H1 (cell line): ENCODE results near the gene BLVRA. TPM values are rescaled to one million over a fixed set of nuclear protein-coding genes. Genes with fewer than 3 reads are reported as not detected.

Source experiments
- CTCF ChIA-PET: fragments of 300-600 bp; sonication (Branson Sonifier 250); formaldehyde crosslinking; loops from one replicate; lab custom pipeline; 2021; ENCODE audit not compliant: partially characterized antibody; lab: Charles Lee
- POLR2A ChIA-PET: fragments of 300-600 bp; sonication (Branson Sonifier 250); formaldehyde crosslinking; loops from one replicate; lab custom pipeline; 2021; ENCODE audit warnings: inconsistent platforms; ENCODE audit not compliant: partially characterized antibody; lab: Charles Lee
- DNase-seq, 2 experiments: peaks; one replicate each; pipeline versions ENCODE4 v3.0.0 to v3.0.0-alpha.2; 2010 to 2022; ENCODE audit warnings: low spot score in 2 of 2, low read depth in 1 of 2, mixed read lengths in 1 of 2
- FAIRE-seq: peaks from 2 replicates; lab custom pipeline; 2011; peaks lifted over from hg19 to GRCh38; lab: Jason Lieb, UNC
- H2AFZ ChIP-seq: 2 replicates; pipeline ENCODE4 v1.8.1; 2012; ENCODE audit warnings: low read length, inconsistent platforms
- H2AK5ac ChIP-seq: 2 replicates; pipeline ENCODE4 v1.6.1; 2013; ENCODE audit warnings: low read depth, low read length
- H2BK120ac ChIP-seq: replicated peaks from 2 replicates; pipeline ENCODE3; 2013; ENCODE audit warnings: low read depth, low read length, inconsistent platforms
- H2BK12ac ChIP-seq: 2 replicates; pipeline ENCODE4 v1.6.1; 2013; ENCODE audit warnings: low read depth, low read length
- H2BK15ac ChIP-seq: 2 replicates; pipeline ENCODE4 v1.6.1; 2013; ENCODE audit warnings: low read length
- H2BK20ac ChIP-seq: 2 replicates; pipeline ENCODE4 v1.6.1; 2013; ENCODE audit warnings: low read length
- H2BK5ac ChIP-seq: 2 replicates; pipeline ENCODE4 v1.6.1; 2013; ENCODE audit warnings: low read depth, low read length
- H3K14ac ChIP-seq: 2 replicates; pipeline ENCODE4 v1.6.1; 2013; ENCODE audit warnings: inconsistent platforms; ENCODE audit not compliant: insufficient read length
- H3K18ac ChIP-seq: 2 replicates; pipeline ENCODE4 v1.6.1; 2013; ENCODE audit warnings: low read length; ENCODE audit errors: extremely low read depth
- H3K23ac ChIP-seq: 2 replicates; pipeline ENCODE4 v1.6.1; 2013; ENCODE audit warnings: inconsistent platforms; ENCODE audit not compliant: insufficient read length
- H3K23me2 ChIP-seq: 2 replicates; pipeline ENCODE4 v1.6.1; 2013; ENCODE audit warnings: low read depth, low read length
- H3K27ac ChIP-seq: 2 replicates; pipeline ENCODE4 v1.6.1; 2011; ENCODE audit warnings: low read depth, low read length, inconsistent platforms
- H3K27me3 ChIP-seq, 4 experiments: replicated peaks in 1 of 4; 1 replicate in 1 of 4; 2 replicates in 3 of 4; pipeline versions ENCODE4 v1.6.1 to v1.8.1; 2011 to 2013; ENCODE audit warnings: low read length in 3 of 4, mild to moderate bottlenecking in 3 of 4, inconsistent platforms in 2 of 4, mixed read lengths in 2 of 4, moderate library complexity in 1 of 4; ENCODE audit not compliant: control insufficient read depth in 3 of 4, insufficient read depth in 3 of 4; ENCODE audit errors: extremely low read depth in 1 of 4
- H3K36me3 ChIP-seq, 4 experiments: 2 replicates each; pipeline versions ENCODE4 v1.6.1 to v1.8.1; 2011 to 2013; ENCODE audit warnings: mild to moderate bottlenecking in 4 of 4, low read length in 3 of 4, moderate library complexity in 2 of 4, control low read depth in 1 of 4, inconsistent platforms in 1 of 4; ENCODE audit not compliant: insufficient read depth in 4 of 4, control insufficient read depth in 2 of 4
- H3K4ac ChIP-seq: replicated peaks from 2 replicates; pipeline ENCODE3; 2013; ENCODE audit warnings: low read length, low read depth, mixed read lengths, inconsistent platforms; ENCODE audit not compliant: insufficient read length
- H3K4me1 ChIP-seq, 4 experiments: replicated peaks in 1 of 4; 1 replicate in 1 of 4; 2 replicates in 3 of 4; pipeline versions ENCODE4 v1.6.1 to v1.8.1; 2011 to 2013; ENCODE audit warnings: low read length in 3 of 4, inconsistent platforms in 2 of 4, mixed read lengths in 1 of 4; ENCODE audit not compliant: insufficient read depth in 4 of 4, control insufficient read depth in 3 of 4
- H3K4me2 ChIP-seq, 2 experiments: 2 replicates each; pipeline versions ENCODE4 v1.6.1 to v1.8.1; 2011 to 2013; ENCODE audit warnings: low read depth in 2 of 2, low read length in 2 of 2, control low read depth in 1 of 2, inconsistent platforms in 1 of 2, mild to moderate bottlenecking in 1 of 2; ENCODE audit not compliant: insufficient read depth in 1 of 2
- H3K4me3 ChIP-seq, 4 experiments: fragments of 200-600, 300-600 bp in 1 of 4; sonication (generic), shearing (Covaris generic), sonication (Bioruptor Twin) in 1 of 4; 2 replicates each; pipeline versions ENCODE4 v1.5.1 to v1.8.1; 2011 to 2016; ENCODE audit warnings: low read length in 4 of 4, low read depth in 3 of 4, control low read depth in 2 of 4, inconsistent platforms in 2 of 4, mild to moderate bottlenecking in 2 of 4, mixed read lengths in 1 of 4, moderate library complexity in 1 of 4; ENCODE audit not compliant: insufficient read depth in 2 of 4; ENCODE audit errors: extremely low read depth in 1 of 4
- H3K56ac ChIP-seq: replicated peaks from 2 replicates; pipeline ENCODE3; 2013; ENCODE audit warnings: low read depth, mild to moderate bottlenecking, mixed read lengths, low read length, inconsistent platforms; ENCODE audit not compliant: insufficient read length
- H3K79me1 ChIP-seq: 2 replicates; pipeline ENCODE4 v1.6.1; 2013; ENCODE audit warnings: low read depth, low read length, control low read depth
- H3K79me2 ChIP-seq, 2 experiments: 2 replicates each; pipeline versions ENCODE4 v1.6.1 to v1.8.1; 2012 to 2013; ENCODE audit warnings: low read length in 2 of 2, mild to moderate bottlenecking in 2 of 2, inconsistent platforms in 1 of 2; ENCODE audit not compliant: insufficient read depth in 2 of 2, control insufficient read depth in 1 of 2
- H3K9ac ChIP-seq, 4 experiments: replicated peaks in 1 of 4; 1 replicate in 1 of 4; 2 replicates in 3 of 4; pipeline versions ENCODE4 v1.6.1 to v1.8.1; 2011 to 2013; ENCODE audit warnings: low read depth in 3 of 4, low read length in 3 of 4, control low read depth in 2 of 4, mild to moderate bottlenecking in 2 of 4, moderate library complexity in 2 of 4, inconsistent platforms in 1 of 4; ENCODE audit errors: extremely low read depth in 1 of 4
- H3K9me3 ChIP-seq, 2 experiments: 2 replicates each; pipeline versions ENCODE4 v1.6.1 to v1.8.1; 2012 to 2013; ENCODE audit warnings: mild to moderate bottlenecking in 2 of 2, moderate library complexity in 2 of 2, control low read depth in 1 of 2, inconsistent platforms in 1 of 2, low read depth in 1 of 2, low read length in 1 of 2, mixed read lengths in 1 of 2; ENCODE audit not compliant: insufficient read depth in 2 of 2
- H4K20me1 ChIP-seq, 2 experiments: replicated peaks in 1 of 2; 2 replicates each; pipeline versions ENCODE3 to v1.8.1; 2011 to 2013; ENCODE audit warnings: inconsistent platforms in 2 of 2, low read length in 2 of 2, mild to moderate bottlenecking in 1 of 2; ENCODE audit not compliant: insufficient read depth in 2 of 2, control insufficient read depth in 1 of 2
- H4K5ac ChIP-seq: 2 replicates; pipeline ENCODE4 v1.6.1; 2013; ENCODE audit warnings: low read length, low read depth, mixed read lengths, inconsistent platforms; ENCODE audit not compliant: insufficient read length
- H4K8ac ChIP-seq: 2 replicates; pipeline ENCODE4 v1.8.0; 2013; ENCODE audit warnings: mild to moderate bottlenecking, moderate library complexity, low read length, inconsistent platforms; ENCODE audit not compliant: insufficient read depth; ENCODE audit errors: extremely low read depth
- H4K91ac ChIP-seq: replicated peaks from 2 replicates; pipeline ENCODE3; 2013; ENCODE audit warnings: low read length, mixed read lengths, inconsistent platforms; ENCODE audit not compliant: insufficient read length
- EZH2 ChIP-seq: fragments of 200-600 bp; sonication (generic); IDR thresholded peaks from 2 replicates; pipeline ENCODE4 v1.7.1; 2012; ENCODE audit warnings: low read depth, mild to moderate bottlenecking, moderate library complexity, low read length, inconsistent platforms; ENCODE audit not compliant: severe bottlenecking
- GABPA ChIP-seq: IDR thresholded peaks from 2 replicates; pipeline ENCODE4 v1.6.1; 2011; ENCODE audit warnings: mild to moderate bottlenecking, low read length, moderate library complexity, borderline replicate concordance; ENCODE audit not compliant: insufficient read depth
- RFX5 ChIP-seq: IDR thresholded peaks from 2 replicates; pipeline ENCODE4 v1.6.1; 2011; ENCODE audit warnings: low read depth, low read length, improper control_type of control experiment, borderline replicate concordance
- SIN3A ChIP-seq, 2 experiments: IDR thresholded peaks in 1 of 2; conservative IDR thresholded peaks in 1 of 2; 2 replicates each; pipeline ENCODE4 v1.6.1; 2011 to 2012; ENCODE audit warnings: low read length in 2 of 2, improper control_type of control experiment in 1 of 2, low read depth in 1 of 2, mild to moderate bottlenecking in 1 of 2
- SP1 ChIP-seq: IDR thresholded peaks from 2 replicates; pipeline ENCODE4 v1.6.1; 2011; ENCODE audit warnings: low read depth, low read length
- TAF1 ChIP-seq: IDR thresholded peaks from 2 replicates; pipeline ENCODE4 v1.6.1; 2011; ENCODE audit warnings: mild to moderate bottlenecking, low read depth, low read length
- TCF12 ChIP-seq: IDR thresholded peaks from 2 replicates; pipeline ENCODE4 v1.6.1; 2011; ENCODE audit warnings: low read depth, mild to moderate bottlenecking, low read length
- WGBS, 2 experiments: shearing (Covaris generic) in 1 of 2; methylation state at CpG; one replicate each; pipeline versions ENCODE4 v1.1.6 to v1.1.7; 2013 to 2015; ENCODE audit warnings: low lambda C conversion rate in 2 of 2, mixed read lengths in 2 of 2, inconsistent platforms in 1 of 2, low coverage in 1 of 2, missing lambda C conversion rate in 1 of 2; ENCODE audit not compliant: insufficient replicate concordance in 2 of 2, insufficient coverage in 1 of 2, insufficient read length in 1 of 2; ENCODE audit errors: extremely low coverage in 1 of 2, missing lambda C conversion rate in 1 of 2; 5-methylcytosine and 5-hydroxymethylcytosine counted together
- polyA plus RNA-seq, 7 experiments: library from polyadenylated mRNA; depleted of rRNA in 3 of 7; stranded (reverse) in 5 of 7; unstranded in 2 of 7; fragments of >200 nt in 5 of 7; fragments of 200-250 nt in 2 of 7; gene quantifications; 1 replicate in 5 of 7; 2 replicates in 1 of 7; 4 replicates in 1 of 7; pipeline versions ENCODE4 v1.2.1 to v1.2.3, GENCODE V29; 2011 to 2013; ENCODE audit warnings: missing spikeins in 2 of 7, mixed read lengths in 2 of 7
- total RNA-seq: library from RNA; stranded (reverse); fragmentation: NEBNext Ultra II Directional; extraction: Animal tissue kit (Norgen Biotek cat#: 25700); gene quantifications from 2 replicates; pipeline ENCODE4 v1.2.1, GENCODE V29; 2021
- TF ChIP-seq, protein P1 (sequence below), 3 experiments: IDR thresholded peaks; 1 replicate in 2 of 3; 2 replicates in 1 of 3; pipeline versions ENCODE4 v1.5.1 to v1.6.1; 2011; ENCODE audit warnings: low read length in 3 of 3, mild to moderate bottlenecking in 3 of 3, inconsistent platforms in 2 of 3, low read depth in 1 of 3, moderate library complexity in 1 of 3; ENCODE audit not compliant: insufficient read depth in 1 of 3; ENCODE audit errors: control extremely low read depth in 1 of 3
- TF ChIP-seq, protein P2 (sequence below): IDR thresholded peaks from 2 replicates; pipeline ENCODE4 v1.6.1; 2012; ENCODE audit warnings: inconsistent platforms
- TF ChIP-seq, protein P3 (sequence below): IDR thresholded peaks from 2 replicates; pipeline ENCODE4 v1.6.1; 2012; ENCODE audit warnings: inconsistent platforms

The BLVRA gene
- total and polyA plus RNA-seq, 2 of the 8 experiments (the other 6 are each of a cell fraction or from before 2014, with no cell fraction given), result 16.1 to 37.1 TPM

DNA sequence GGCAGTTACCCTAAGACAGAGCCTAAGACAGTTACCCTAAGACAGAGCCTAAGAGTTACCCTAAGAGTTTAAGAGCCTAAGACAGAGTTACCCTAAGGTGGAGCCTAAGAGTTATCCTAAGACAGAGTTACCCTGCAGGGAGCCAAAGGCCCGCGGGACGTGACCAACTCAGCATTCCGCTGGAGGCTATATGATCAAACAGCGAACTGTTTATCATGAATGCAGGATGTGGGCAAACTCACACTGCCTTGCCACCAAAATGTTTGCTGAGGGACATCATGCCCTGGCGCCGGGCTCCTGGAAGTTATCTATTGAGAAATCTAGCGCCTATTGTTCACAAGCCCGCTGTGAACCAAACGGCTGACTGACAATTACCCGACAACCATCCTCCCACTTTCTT, 49.9 kb downstream of the BLVRA start:
- H3K79me2 ChIP-seq, result no peaks in the 10 kb centered on the region
- H2BK120ac ChIP-seq, result no peak overlapping the region
- H3K4me3 ChIP-seq, result no peak overlapping the region
- H2AFZ ChIP-seq, result no peak overlapping the region
- no peak overlapping the region for H2BK15ac ChIP-seq
- H2AK5ac ChIP-seq, result no peak overlapping the region
- no peaks in the 10 kb centered on the region for H3K23me2 ChIP-seq
- peaks cover 0 to 11% (median 3%) of the 10 kb centered on the region in 4 experiments; a peak in 6 of 8 replicates for H3K36me3 ChIP-seq
- no peak overlapping the region for H3K4me2 ChIP-seq
- H2BK20ac ChIP-seq, result no peak overlapping the region
- DNase-seq, result no peak
- H3K14ac ChIP-seq, result no peak overlapping the region
- H3K23ac ChIP-seq, result no peak overlapping the region
- CTCF ChIA-PET, result interaction anchor here (0.7 to 0.9 kb wide), 2 partner anchors 349 to 1367 kb away, joined by 3 read pairs; no protein-coding TSS in a partner anchor
- H3K4me1 ChIP-seq, result no peaks in the 10 kb centered on the region
- H2BK5ac ChIP-seq, result no peak overlapping the region
- no peak overlapping the region for H3K9ac ChIP-seq
- H3K9me3 ChIP-seq, result peaks cover 3 to 6% of the 10 kb centered on the region in 2 experiments; a peak in 2 of 4 replicates
- no peaks in the 10 kb centered on the region for H3K79me1 ChIP-seq
- no peak for FAIRE-seq
- no peaks in the 10 kb centered on the region for H3K27me3 ChIP-seq
- H3K4ac ChIP-seq, result no peak overlapping the region
- no peak overlapping the region for H3K56ac ChIP-seq
- POLR2A ChIA-PET, result no interaction called here
- H2BK12ac ChIP-seq, result no peak overlapping the region
- no peak overlapping the region for H3K27ac ChIP-seq
- H4K8ac ChIP-seq, result no peak overlapping the region
- no peak overlapping the region for H4K5ac ChIP-seq
- WGBS, 2 experiments, result 91% methylated on average over 11 of the region's 11 CpGs; no CpG with 5 or more reads in 1 of the 2 experiments
- no peak overlapping the region for H4K91ac ChIP-seq
- no peaks in the 10 kb centered on the region for H4K20me1 ChIP-seq
- H3K18ac ChIP-seq, result no peak overlapping the region
- TF ChIP-seq TAF1, result no peak
- TF ChIP-seq GABPA, result no peak
- no peak for TF ChIP-seq SP1
- no peak for TF ChIP-seq EZH2
- TF ChIP-seq RFX5, result no peak
- TF ChIP-seq TCF12, result no peak
- TF ChIP-seq SIN3A (conservative IDR thresholded peaks at IDR 0.05 in 1 of 2, IDR thresholded peaks at IDR 0.05 in 1 of 2; ENCODE audit: low read depth in 1 of 2, low read length in 2 of 2), result no peak
- TF ChIP-seq, protein P1, sequence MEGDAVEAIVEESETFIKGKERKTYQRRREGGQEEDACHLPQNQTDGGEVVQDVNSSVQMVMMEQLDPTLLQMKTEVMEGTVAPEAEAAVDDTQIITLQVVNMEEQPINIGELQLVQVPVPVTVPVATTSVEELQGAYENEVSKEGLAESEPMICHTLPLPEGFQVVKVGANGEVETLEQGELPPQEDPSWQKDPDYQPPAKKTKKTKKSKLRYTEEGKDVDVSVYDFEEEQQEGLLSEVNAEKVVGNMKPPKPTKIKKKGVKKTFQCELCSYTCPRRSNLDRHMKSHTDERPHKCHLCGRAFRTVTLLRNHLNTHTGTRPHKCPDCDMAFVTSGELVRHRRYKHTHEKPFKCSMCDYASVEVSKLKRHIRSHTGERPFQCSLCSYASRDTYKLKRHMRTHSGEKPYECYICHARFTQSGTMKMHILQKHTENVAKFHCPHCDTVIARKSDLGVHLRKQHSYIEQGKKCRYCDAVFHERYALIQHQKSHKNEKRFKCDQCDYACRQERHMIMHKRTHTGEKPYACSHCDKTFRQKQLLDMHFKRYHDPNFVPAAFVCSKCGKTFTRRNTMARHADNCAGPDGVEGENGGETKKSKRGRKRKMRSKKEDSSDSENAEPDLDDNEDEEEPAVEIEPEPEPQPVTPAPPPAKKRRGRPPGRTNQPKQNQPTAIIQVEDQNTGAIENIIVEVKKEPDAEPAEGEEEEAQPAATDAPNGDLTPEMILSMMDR (IDR thresholded peaks at IDR 0.05; ENCODE audit: control extremely low read depth in 1 of 3, insufficient read depth in 1 of 3, low read depth in 1 of 3, low read length in 3 of 3), result no peak
- TF ChIP-seq, protein P2, sequence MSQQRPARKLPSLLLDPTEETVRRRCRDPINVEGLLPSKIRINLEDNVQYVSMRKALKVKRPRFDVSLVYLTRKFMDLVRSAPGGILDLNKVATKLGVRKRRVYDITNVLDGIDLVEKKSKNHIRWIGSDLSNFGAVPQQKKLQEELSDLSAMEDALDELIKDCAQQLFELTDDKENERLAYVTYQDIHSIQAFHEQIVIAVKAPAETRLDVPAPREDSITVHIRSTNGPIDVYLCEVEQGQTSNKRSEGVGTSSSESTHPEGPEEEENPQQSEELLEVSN, result no peak
- TF ChIP-seq, protein P3, sequence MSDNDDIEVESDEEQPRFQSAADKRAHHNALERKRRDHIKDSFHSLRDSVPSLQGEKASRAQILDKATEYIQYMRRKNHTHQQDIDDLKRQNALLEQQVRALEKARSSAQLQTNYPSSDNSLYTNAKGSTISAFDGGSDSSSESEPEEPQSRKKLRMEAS, result no peak
